ENCODE measurements around the gene TUBB2A. TPM values are rescaled to one million over a fixed set of nuclear protein-coding genes. Genes with fewer than 3 reads are reported as not detected.

The TUBB2A gene
- total RNA-seq, 1 experiment from 2014 or later, result 89.8 TPM

GRCh38 chr6:3108746-3109414 lies 48.5 kb downstream of the TUBB2A start:
- intact Hi-C loops (cut with micrococcal nuclease; ENCODE audit: unreplicated experiment), result no loop called here
- ChIA-PET POLR2A (interaction anchor here (0.6 kb wide), 1 partner anchor 40 kb away, joined by 4 read pairs; no protein-coding TSS in a partner anchor), CTCF (interaction anchor here (0.5 to 0.8 kb wide), 2 partner anchors 15 to 122 kb away, joined by 3 to 6 read pairs; no protein-coding TSS in a partner anchor)
- TF ChIP-seq CTCF (IDR thresholded peaks at IDR 0.05; ENCODE audit: insufficient read depth in 1 of 2, low read depth in 1 of 2, low read length in 1 of 2, severe bottlenecking in 1 of 2, unreplicated experiment in 1 of 2), result no peak
- Mint-ChIP-seq H3K36me3 (ENCODE audit: insufficient read depth, unreplicated experiment) (peaks cover 35% of the 10 kb centered on the region), H3K9me3 (ENCODE audit: unreplicated experiment) (no peaks in the 10 kb centered on the region), H3K4me3 (ENCODE audit: unreplicated experiment) (no peak overlapping the region), H3K27ac (ENCODE audit: unreplicated experiment) (no peak overlapping the region), H3K27me3 (ENCODE audit: insufficient read depth, unreplicated experiment) (no peaks in the 10 kb centered on the region), H3K4me1 (ENCODE audit: low read depth, unreplicated experiment) (no peaks in the 10 kb centered on the region)
- H3K9me3 ChIP-seq, result no peaks in the 10 kb centered on the region
- DNase-seq, result no peak
- no TSS peak for BruUV-seq (replicated peaks)
- no peaks in the 10 kb centered on the region for H3K27me3 ChIP-seq (replicated peaks; ENCODE audit: control insufficient read depth, insufficient read depth, low read length)
- peaks cover 2% of the 10 kb centered on the region for H3K36me3 ChIP-seq (ENCODE audit: control insufficient read depth, insufficient read depth, low read length)
- no peaks in the 10 kb centered on the region for H3K4me1 ChIP-seq
- no peak overlapping the region for H3K4me3 ChIP-seq (ENCODE audit: low read depth, low read length)

Other genes starting within 250 kb of the TUBB2A start
- gene SERPINB6, start 186.0 kb downstream of the TUBB2A start, total RNA-seq (2022), result 57.0 and 60.0 TPM in 2 replicates
- 35.8 and 37.2 TPM in 2 replicates for gene NQO2, start 157.7 kb downstream of the TUBB2A start, total RNA-seq (2022)
- gene RIPK1, start 89.0 kb downstream of the TUBB2A start, total RNA-seq (2022), result 15.5 and 15.6 TPM in 2 replicates
- 29.5 and 31.5 TPM in 2 replicates for gene BPHL, start 38.8 kb downstream of the TUBB2A start, total RNA-seq (2022)
- 143 and 150 TPM in 2 replicates for gene TUBB2B, start 70.1 kb upstream of the TUBB2A start, total RNA-seq (2022)
- 20.9 and 21.3 TPM in 2 replicates for gene PSMG4, start 101.4 kb upstream of the TUBB2A start, total RNA-seq (2022)